Mucosa of descending colon (tissue), 3 donors: Measurements from ENCODE around the gene BBS4. TPM values are rescaled to one million over a fixed set of nuclear protein-coding genes. Genes with fewer than 3 reads are reported as not detected.

ENCODE experiments used
- ATAC-seq: fragments of 200-7000 bp; cut with Tn5 transposase; one replicate; pipeline ENCODE4 v1.9.1; 2020; ENCODE audit warnings: mild to moderate bottlenecking, moderate library complexity
- DNase-seq, 3 donors: peaks; one replicate each; pipeline ENCODE4 v3.0.0-alpha.2; 2020
- H3K36me3 ChIP-seq: fragments of 200-600 bp; one replicate; pipeline ENCODE4 v1.8.0; 2021; ENCODE audit warnings: low read depth, mild to moderate bottlenecking
- H3K4me1 ChIP-seq: fragments of 200-600 bp; one replicate; pipeline ENCODE4 v1.8.0; 2021; ENCODE audit warnings: low read depth, mild to moderate bottlenecking
- H3K4me3 ChIP-seq: fragments of 200-600 bp; one replicate; pipeline ENCODE4 v1.8.0; 2021; ENCODE audit warnings: mild to moderate bottlenecking
- H3K9me3 ChIP-seq: fragments of 200-600 bp; one replicate; pipeline ENCODE4 v1.8.0; 2021; ENCODE audit warnings: mild to moderate bottlenecking
- intact Hi-C, 2 donors: fragments of 100-400 bp; cut with DNase I in 1 of 2; cut with micrococcal nuclease in 1 of 2; formaldehyde crosslinking; loops; one replicate each; pipeline versions ENCODE4 v1.11.0 to v1.11.1; 2022; cut with DNase I, micrococcal nuclease
- total RNA-seq, 3 donors: library from RNA; stranded (reverse); fragmentation: NEBNext Ultra II Directional in 2 of 3; extraction: Animal tissue kit (Norgen Biotek cat#: 25700) in 2 of 3; gene quantifications; one replicate each; pipeline versions ENCODE4 v1.2.1 to v1.2.4, GENCODE V29; 2021 to 2023
- TF ChIP-seq, protein P1 (sequence below): fragments of 200-600 bp; IDR thresholded peaks from one replicate; pipeline ENCODE4 v1.8.0; 2022; ENCODE audit warnings: antibody characterized with exemption, mild to moderate bottlenecking
- donor health status: DM: no; HTN: no; CAD: no; lungs with moderate emphysema.
- donor health status: DM: no; HTN: no; CAD: no.
- donor health status: DM: no; HTN: yes; CAD: no.

Gene BBS4
- total RNA-seq, 3 donors from 2014 or later, result 11.7 to 15.0 (median 13.6) TPM

- DNase-seq, result no peak
- peaks cover 11% of the 10 kb centered on the region for H3K4me1 ChIP-seq
- intact Hi-C loops, result no loop called here
- H3K9me3 ChIP-seq, result no peaks in the 10 kb centered on the region
- no peaks in the 10 kb centered on the region for H3K36me3 ChIP-seq
- H3K4me3 ChIP-seq, result no peak overlapping the region
- ATAC-seq, result no peak
- TF ChIP-seq, protein P1, sequence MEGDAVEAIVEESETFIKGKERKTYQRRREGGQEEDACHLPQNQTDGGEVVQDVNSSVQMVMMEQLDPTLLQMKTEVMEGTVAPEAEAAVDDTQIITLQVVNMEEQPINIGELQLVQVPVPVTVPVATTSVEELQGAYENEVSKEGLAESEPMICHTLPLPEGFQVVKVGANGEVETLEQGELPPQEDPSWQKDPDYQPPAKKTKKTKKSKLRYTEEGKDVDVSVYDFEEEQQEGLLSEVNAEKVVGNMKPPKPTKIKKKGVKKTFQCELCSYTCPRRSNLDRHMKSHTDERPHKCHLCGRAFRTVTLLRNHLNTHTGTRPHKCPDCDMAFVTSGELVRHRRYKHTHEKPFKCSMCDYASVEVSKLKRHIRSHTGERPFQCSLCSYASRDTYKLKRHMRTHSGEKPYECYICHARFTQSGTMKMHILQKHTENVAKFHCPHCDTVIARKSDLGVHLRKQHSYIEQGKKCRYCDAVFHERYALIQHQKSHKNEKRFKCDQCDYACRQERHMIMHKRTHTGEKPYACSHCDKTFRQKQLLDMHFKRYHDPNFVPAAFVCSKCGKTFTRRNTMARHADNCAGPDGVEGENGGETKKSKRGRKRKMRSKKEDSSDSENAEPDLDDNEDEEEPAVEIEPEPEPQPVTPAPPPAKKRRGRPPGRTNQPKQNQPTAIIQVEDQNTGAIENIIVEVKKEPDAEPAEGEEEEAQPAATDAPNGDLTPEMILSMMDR, result no peak
These were observed 99.8 kb downstream of the BBS4 start for GRCh38 chr15:72785841-72786240.

DNA sequence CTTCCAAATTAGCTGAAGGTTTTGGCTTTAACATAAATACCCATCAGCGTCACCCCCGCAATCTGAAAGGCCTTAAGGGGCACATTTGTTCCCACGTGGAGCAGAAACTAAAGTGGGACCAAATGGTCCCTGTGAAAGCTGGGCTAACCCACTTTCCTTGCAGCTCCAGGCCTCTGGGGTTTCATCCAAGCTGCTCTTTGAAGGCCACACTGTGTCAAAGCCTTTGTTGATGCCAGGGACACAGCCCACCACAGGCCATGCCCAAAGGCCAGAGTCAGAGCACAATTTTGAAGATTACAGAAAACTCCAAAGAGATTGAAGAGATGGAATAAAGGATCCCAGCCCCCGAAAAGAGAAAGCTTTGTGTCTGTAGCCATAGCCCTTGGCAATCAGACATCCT lies 100.2 kb downstream of the BBS4 start:
- Histone ChIP-seq H3K9me3 (no peaks in the 10 kb centered on the region), H3K4me1 (peaks cover 11% of the 10 kb centered on the region), H3K4me3 (no peak overlapping the region), H3K36me3 (no peaks in the 10 kb centered on the region)
- intact Hi-C loops, result no loop called here
- no peak for DNase-seq
- TF ChIP-seq, protein P1, result no peak
- no peak for ATAC-seq

- no peak for DNase-seq
- Histone ChIP-seq H3K4me3 (no peak overlapping the region), H3K9me3 (no peaks in the 10 kb centered on the region), H3K4me1 (peaks cover 8% of the 10 kb centered on the region), H3K36me3 (no peaks in the 10 kb centered on the region)
- no peak for ATAC-seq
- intact Hi-C loops, result no loop called here
- TF ChIP-seq, protein P1, result no peak
These were observed 100.8 kb downstream of the BBS4 start for GRCh38 chr15:72786676-72787345.

- intact Hi-C loops, result no loop called here
- H3K4me1 ChIP-seq, result peaks cover 1% of the 10 kb centered on the region
- TF ChIP-seq, protein P1, result no peak
These were observed 101.5 kb downstream of the BBS4 start for GRCh38 chr15:72787526-72787925.

More at GRCh38 chr15:72787526-72787925, 101.5 kb downstream of the BBS4 start:
- Histone ChIP-seq H3K4me3 (no peak overlapping the region), H3K9me3 (no peaks in the 10 kb centered on the region), H3K36me3 (no peaks in the 10 kb centered on the region)
- DNase-seq, result no peak
- no peak for ATAC-seq

Other genes starting within 250 kb of the BBS4 start
- 100 to 1,000 TPM; 109 to 205 (median 118) TPM for gene ARIH1, start 211.9 kb upstream of the BBS4 start, total RNA-seq
- not detected for gene GOLGA6B, start 31.5 kb upstream of the BBS4 start, total RNA-seq
- not detected for gene HIGD2B, start within 50 bp of the BBS4 start, total RNA-seq
- 10 to 100 TPM; 34.9 to 36.4 (median 35.9) TPM for gene ADPGK, start 97.6 kb downstream of the BBS4 start, total RNA-seq